GM12874 (cell line): ENCODE measurements around the gene ITGA5.

Experiments
- CTCF ChIP-seq: IDR thresholded peaks from 2 replicates; pipeline ENCODE4 v1.5.1; 2011; ENCODE audit warnings: low read depth, mild to moderate bottlenecking, control low read depth, low read length, moderate library complexity; ENCODE audit not compliant: insufficient read depth

The ITGA5 gene

DNA sequence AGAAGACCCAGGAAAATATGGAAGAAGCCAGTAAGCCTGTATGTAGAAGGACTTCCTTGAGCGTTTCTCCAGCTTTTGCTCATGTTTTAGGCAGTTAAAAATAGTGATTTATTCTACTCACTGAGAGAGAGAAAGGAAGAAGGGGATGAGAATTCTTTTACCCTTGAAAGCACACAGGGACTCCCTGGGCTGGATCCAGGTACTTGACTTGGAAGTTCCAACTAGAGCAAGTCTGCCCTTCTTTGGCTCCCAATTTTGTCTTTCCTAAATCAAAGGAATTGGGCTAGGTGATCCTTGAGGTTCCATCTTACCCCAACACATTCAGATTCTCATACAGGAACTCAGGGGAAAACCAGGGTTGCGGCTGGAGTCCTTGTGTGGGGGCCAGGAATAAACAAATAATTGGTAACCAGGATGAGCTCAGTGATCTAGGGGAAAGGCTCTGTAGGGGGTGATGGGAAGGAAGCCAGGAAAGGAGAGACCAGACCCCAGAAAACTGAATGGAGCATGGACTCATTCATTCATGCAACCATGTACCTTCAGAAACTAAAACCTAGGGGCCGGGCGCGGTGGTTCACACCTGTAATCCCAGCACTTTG is 11.5 kb upstream of the ITGA5 start:
- no peak for TF ChIP-seq CTCF

GRCh38 chr12:54429014-54429471 is 10.0 kb upstream of the ITGA5 start:
- no peak for TF ChIP-seq CTCF

DNA sequence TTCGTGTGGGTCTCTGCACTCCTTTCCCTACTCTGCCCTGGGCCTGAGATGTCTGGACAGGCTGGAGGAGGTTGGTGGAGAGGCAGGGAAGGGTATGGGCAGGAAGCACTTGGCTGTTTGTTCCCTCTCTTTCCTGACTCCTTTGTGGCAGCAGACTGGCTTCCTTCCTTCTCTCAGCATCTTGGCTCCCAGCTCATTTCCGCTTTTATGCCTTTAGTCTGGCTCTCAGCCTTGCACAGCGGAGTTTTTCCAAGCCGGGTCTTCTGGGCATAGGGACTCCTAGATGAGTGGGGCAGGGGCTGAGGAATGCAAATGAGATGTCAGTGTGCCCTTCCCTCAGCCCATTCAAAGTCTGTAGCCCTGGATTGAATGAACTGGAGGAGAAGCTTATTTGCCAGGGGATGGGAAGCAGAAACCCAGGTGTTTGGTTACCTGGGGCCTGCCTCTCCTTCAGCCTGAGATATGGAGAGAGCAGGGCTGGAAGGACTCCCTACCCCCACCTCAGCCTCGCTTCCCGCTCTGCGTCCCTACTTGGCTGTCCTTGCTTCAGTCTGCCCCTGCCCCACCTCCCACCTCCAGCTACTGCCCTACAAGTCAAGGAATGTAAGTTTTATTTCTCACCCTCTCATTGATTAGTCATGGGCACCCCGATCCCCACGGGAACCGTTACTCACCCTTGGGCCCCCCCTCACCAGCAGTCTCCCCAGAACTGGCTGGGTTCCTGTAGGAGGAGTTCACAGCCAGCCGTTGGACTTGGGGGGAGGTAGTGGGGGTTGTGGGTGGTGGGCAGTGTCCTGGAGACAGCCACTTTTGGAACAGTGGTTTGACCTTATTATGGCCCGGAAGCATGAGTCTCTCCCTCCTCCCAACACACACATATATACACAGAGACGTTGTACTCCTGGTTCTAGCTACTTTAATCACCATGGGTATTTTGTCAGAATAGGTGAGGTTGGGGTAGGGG is 9.3 kb upstream of the ITGA5 start:
- TF ChIP-seq CTCF = no peak

DNA sequence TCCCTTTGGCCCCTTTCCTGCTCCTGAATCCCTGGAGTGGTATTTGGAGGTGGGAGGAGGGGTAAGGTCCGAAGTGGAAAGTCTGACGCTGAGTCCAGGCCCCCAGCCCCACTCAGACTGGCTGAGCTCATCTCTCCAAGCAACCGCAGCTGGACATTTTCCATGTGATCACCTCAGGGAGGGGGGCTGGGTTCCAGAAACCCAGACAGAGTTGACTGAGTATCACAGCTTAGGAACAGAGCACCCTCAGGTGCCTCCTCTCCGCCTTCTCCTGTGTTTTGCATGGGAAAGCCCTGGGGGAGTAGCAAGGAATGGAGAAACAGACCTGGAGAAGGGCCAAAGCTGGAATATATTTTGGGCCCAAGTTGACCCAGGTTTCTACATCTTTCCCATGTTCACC is 8.0 kb upstream of the ITGA5 start:
- no peak for TF ChIP-seq CTCF

DNA sequence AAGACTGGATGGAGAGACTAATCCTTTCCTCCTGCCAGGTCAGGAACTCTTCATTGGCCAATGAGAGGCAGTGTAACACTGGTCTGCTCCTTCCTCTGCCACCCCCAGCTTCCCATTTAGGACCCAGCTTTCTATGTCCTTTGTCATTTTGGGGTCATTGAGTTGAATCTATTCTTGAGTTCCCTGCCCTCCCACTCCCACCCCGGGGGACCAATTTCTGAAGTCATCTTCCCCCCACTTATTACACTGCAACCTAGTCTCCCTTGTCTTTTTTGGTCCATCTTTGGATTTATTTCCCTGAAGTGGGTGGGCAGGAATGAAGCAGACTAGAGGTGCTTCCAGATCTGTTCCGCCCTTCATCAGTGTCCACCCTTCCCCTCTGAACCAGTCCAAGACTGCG is 7.6 kb upstream of the ITGA5 start:
- no peak for TF ChIP-seq CTCF

DNA sequence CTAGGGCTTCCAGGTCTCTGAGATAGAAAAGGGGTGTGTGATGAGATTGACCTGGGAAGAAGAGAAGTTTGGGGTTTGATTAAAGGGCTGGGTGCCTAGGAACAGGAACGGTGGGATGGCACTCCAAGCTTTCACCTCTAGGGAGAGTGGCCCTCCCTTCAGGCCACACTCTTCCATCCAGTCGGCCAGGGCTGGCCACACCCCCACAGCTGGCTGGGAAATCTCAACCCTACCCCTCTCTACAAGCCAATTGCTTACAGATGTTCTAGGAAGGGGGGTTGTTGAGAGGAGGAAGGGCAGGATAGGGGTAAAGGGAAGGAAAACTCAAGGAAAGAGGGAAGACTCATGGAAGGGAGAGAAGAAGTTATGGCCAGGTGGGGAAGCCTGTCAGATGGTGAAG is 6.6 kb upstream of the ITGA5 start:
- TF ChIP-seq CTCF = no peak

DNA sequence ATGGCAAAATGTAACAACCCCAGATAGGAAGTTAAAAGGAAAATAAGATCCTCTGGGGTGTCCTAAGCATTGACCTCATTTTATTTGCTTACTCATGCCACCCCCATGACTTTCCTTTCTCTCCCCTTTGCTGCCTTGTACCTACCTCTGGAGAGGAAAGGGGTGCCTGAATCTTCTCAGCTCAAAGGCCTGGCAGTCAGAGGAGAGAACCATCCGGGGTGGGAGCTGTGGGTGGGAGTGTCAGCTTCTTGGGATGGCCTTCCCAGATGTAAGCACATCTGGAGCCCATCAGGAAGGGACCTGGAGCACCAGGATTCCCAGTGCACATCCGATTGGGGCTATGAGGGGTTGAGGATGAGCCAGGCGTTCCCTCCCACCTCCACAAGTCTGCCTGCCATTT is 5.2 kb upstream of the ITGA5 start:
- TF ChIP-seq CTCF = no peak
